ENCODE measurements around the gene CAPN1.

CAPN1 gene

GRCh38 chr11:65204143-65204542, 22.4 kb downstream of the CAPN1 start:
- no peak for DNase-seq

GRCh38 chr11:65204646-65205601, 23.2 kb downstream of the CAPN1 start:
- peak; percentile 24 for DNase-seq

GRCh38 chr11:65205602-65205967, 23.9 kb downstream of the CAPN1 start:
- DNase-seq, result no peak

- no peak for DNase-seq
These were observed 24.7 kb downstream of the CAPN1 start for GRCh38 chr11:65206441-65206841.

- DNase-seq, result no peak
These were observed 25.2 kb downstream of the CAPN1 start for GRCh38 chr11:65206901-65207300.

- DNase-seq, result no peak
These were observed 26.4 kb downstream of the CAPN1 start for GRCh38 chr11:65207918-65208784.

GRCh38 chr11:65208785-65209710, 27.3 kb downstream of the CAPN1 start:
- no peak for DNase-seq

GRCh38 chr11:65209711-65210360, 28.1 kb downstream of the CAPN1 start:
- DNase-seq, result no peak

- no peak for DNase-seq
These were observed 28.6 kb downstream of the CAPN1 start for GRCh38 chr11:65210361-65210731.

- DNase-seq, result no peak
These were observed 29.0 kb downstream of the CAPN1 start for GRCh38 chr11:65210748-65211147.

GRCh38 chr11:65211293-65212105, 29.8 kb downstream of the CAPN1 start:
- DNase-seq, result no peak

GRCh38 chr11:65212226-65212801, 30.6 kb downstream of the CAPN1 start:
- DNase-seq, result no peak

GRCh38 chr11:65213322-65214211, 31.8 kb downstream of the CAPN1 start:
- DNase-seq, result no peak

GRCh38 chr11:65214212-65214845, 32.6 kb downstream of the CAPN1 start:
- DNase-seq, result no peak

- DNase-seq, result no peak
These were observed 33.8 kb downstream of the CAPN1 start for GRCh38 chr11:65215441-65216076.

- no peak for DNase-seq
These were observed 35.1 kb downstream of the CAPN1 start for GRCh38 chr11:65216830-65217229.

- no peak for DNase-seq
These were observed 36.0 kb downstream of the CAPN1 start for GRCh38 chr11:65217441-65218423.

Measured in central memory CD4-positive, alpha-beta T cell (primary cell).